Frontal cortex (tissue), 4 donors: ENCODE data around the gene TP53BP2. TPM values are rescaled to one million over a fixed set of nuclear protein-coding genes. Genes with fewer than 3 reads are reported as not detected.
"Not testable (repeated sequence)": the region's sequence is repeated elsewhere in the genome, so short reads cannot be mapped to it uniquely, and the experiment has no call there.

Experiments
- DNase-seq, 2 donors: peaks; one replicate each; pipeline ENCODE4 v3.0.0; 2012; ENCODE audit warnings: low spot score in 2 of 2
- FAIRE-seq: peaks from 2 replicates; lab custom pipeline; 2012; peaks lifted over from hg19 to GRCh38; lab: Jason Lieb, UNC
- total RNA-seq: library from RNA; depleted of rRNA; stranded (reverse); fragments of >200 nt; gene quantifications from one replicate; pipeline ENCODE4 v1.2.3, GENCODE V29; 2014
- donor health status: control.
- donor health status: control.
- donor health status: control.

The TP53BP2 gene, protein sequence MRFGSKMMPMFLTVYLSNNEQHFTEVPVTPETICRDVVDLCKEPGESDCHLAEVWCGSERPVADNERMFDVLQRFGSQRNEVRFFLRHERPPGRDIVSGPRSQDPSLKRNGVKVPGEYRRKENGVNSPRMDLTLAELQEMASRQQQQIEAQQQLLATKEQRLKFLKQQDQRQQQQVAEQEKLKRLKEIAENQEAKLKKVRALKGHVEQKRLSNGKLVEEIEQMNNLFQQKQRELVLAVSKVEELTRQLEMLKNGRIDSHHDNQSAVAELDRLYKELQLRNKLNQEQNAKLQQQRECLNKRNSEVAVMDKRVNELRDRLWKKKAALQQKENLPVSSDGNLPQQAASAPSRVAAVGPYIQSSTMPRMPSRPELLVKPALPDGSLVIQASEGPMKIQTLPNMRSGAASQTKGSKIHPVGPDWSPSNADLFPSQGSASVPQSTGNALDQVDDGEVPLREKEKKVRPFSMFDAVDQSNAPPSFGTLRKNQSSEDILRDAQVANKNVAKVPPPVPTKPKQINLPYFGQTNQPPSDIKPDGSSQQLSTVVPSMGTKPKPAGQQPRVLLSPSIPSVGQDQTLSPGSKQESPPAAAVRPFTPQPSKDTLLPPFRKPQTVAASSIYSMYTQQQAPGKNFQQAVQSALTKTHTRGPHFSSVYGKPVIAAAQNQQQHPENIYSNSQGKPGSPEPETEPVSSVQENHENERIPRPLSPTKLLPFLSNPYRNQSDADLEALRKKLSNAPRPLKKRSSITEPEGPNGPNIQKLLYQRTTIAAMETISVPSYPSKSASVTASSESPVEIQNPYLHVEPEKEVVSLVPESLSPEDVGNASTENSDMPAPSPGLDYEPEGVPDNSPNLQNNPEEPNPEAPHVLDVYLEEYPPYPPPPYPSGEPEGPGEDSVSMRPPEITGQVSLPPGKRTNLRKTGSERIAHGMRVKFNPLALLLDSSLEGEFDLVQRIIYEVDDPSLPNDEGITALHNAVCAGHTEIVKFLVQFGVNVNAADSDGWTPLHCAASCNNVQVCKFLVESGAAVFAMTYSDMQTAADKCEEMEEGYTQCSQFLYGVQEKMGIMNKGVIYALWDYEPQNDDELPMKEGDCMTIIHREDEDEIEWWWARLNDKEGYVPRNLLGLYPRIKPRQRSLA
- 29.8 TPM for total RNA-seq

DNA sequence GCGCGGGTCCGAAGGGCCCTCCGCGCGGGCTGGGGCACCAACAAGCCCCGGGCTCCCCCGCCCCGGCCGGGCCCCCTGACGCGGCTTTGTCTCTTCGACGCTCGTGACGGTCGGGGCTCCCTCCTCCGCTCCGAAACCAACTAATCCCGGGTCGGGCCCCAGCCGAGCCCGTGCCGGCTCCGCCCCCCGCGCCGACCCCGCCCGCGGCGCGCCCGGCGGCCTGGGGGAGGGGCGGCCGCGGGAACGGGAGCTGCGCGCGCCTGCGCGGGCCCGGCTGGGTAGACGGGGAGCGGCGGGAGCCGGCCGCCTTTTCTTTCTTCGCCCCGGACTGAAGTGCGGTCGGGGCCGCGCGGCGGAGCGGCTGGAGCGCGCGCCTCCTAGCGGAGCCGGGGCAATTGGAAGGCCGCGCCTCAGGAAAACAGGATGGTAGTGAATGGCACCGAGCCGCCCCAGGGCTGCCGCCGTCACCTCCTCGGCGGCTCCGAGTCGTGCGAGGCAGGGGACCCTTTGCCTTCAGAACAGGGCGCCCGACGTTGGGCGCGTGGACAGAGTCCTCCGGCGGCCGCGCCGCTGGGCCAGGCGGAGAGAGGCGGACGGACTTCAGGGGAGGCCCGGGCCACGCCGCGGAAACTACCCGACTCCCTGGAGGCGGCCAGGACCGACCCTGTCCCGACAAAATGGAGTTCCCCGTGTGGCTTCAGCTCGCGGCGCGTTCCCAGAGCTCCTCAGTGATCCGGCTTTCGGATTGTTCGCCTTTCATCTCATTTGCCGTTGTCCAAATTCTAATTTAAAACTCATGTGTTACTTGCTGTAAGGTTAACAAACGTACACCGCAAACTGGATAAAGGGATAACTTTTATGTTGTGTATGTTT, at the start of gene TP53BP2:
TSS of gene TP53BP2 (minus strand) at position 138 of the 873 bp plus-strand sequence. CDS start 267 bp downstream, outside the sequence.
- FAIRE-seq: no peak

DNA sequence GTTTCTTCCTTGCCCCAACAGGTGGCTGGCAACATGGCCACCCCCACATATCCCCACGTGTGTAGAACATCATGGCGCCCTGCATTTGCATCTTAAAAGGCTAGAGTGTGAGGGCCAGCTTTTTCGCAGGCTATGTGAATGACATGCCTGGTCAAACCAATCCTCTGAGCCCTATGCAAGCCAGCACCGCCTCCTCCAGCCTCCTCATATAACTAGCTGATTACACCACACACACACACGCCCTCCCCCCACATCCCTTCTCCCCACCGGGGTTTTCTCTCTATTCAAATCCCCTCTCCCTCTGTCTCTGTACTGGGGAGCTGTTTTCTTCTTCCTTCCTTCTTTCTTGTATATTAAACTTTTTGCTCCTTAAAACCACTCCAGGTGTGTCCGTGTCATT, 44.7 kb upstream of the TP53BP2 start:
- not testable (repeated sequence) for DNase-seq, FAIRE-seq

More for the DNA sequence above, at the start of gene TP53BP2:
- DNase-seq: peak; percentile 86 to 92

DNA sequence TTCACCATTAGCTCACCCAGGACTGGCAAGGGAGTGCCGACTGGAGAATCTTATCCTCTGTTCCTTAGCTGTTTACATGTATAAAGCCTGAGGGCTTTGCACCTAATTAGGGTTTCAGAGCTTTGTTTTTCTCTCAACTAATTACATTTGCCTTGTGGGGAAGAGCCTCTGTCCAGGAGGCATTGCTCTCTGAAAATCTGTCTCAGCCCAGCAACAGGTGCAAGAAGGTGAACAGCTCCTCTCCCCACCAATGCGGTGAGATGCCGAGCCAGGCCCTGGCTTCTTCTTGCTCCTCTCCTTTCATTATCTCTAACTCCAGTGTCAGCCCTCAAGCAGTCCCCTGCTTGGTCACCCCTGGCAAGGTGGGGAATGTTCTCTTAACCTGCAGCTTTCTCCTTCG, 43.6 kb upstream of the TP53BP2 start:
- not testable (repeated sequence) for FAIRE-seq, DNase-seq

DNA sequence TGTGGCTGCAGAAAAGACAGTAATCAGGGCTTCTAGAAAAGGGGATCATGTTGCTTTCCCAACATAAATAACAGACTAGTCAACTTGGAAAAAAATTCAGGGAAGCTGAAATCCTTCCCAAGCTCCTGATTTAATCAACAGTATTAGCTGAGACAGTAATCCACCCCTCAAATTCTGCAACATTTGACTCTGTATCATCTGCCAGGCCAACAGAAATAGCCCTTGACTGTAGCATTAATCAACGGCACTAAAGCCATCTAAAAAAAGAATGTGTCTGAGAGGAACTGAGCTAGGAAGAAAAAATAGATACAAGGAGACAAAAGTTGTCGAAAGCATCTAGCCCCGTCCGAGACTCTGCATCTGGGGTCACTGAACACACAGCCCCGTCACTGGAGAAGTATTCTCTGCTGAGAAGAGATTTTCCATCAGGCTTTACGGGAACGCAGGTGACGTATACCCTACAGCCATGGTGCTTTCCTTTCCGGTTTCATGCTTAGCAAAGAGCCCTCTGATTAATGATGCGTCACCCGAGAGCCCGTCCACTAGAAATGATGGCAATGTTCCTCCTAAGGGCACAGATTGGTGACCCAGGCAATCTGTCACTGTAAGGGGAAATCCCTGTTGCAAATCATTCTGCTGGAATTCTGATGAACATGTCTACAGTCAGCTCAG, 42.1 kb upstream of the TP53BP2 start:
- FAIRE-seq: no peak
- DNase-seq: no peak

DNA sequence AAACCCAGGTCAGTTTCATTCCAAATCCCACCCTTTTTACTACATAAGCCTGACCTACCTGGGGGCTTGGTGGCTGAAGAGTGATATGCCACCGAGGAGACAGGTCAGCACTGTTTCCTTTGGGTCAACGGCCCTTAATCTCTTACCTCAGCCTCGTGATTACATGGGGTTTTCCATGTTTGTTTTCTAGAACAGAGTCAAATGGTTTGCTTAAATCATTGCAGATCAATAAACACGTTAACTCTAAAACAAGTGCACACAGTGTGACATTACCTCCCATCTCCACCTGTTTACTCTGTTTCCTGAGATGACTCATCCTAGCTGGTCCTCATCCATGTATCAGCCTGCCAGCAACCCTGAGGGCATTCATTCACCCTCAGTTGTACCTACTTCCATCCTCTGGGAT, 40.8 kb upstream of the TP53BP2 start:
- FAIRE-seq: no peak

DNA sequence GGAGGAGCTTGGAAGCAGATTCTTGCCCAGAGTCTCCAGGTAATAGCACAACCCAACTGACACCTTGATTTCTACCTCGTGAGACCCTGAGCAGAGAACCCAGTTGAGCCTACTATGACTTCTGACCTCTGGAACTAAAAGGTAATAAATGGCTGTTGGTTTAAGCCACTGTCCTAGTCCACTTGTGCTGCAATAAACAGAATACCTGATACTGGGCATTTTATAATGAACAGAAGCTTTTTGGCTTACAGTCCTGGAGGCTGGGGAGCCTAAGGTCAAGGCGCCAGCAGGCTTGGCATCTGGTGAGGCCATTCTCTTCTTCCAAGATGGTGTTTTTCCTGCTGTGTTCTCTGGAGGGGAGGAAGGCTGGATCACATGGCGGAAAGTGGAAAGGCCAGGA, 39.9 kb upstream of the TP53BP2 start:
- FAIRE-seq (no peak), DNase-seq (no peak)

More for the DNA sequence above, 40.8 kb upstream of the TP53BP2 start:
- DNase-seq: no peak

DNA sequence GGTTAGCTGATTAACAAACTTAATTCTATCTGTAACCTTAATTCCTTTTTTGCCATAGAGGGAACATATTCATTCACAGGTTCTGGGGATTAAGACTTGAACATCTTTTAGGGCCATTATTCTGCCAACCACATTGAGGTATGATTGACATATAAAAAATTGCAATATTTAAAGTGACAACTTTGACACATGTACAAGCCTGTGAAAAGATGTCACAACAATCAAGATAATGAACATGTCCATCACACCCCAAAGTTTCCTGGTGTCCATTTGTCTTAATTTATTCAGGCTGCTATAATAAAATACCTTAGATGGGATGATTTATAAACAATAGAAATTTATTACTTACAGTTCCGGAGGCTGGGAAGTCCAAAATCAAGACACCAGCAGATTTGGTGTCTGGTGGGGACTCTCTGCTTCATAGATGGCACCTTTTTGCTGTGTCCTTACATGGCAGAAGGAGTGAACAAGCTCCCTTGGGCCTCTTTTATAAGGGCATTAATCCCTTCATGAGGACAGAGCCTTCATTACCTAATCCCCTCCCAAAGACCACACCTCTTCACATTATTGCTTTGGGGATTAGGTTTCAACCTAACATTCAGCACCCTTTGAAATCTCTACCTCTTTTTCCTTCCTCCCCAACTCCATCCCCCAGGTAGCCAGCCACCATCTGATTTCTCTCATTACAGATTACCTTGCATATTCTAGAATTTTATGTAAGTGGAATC, 33.0 kb upstream of the TP53BP2 start:
- DNase-seq (no peak), FAIRE-seq (no peak)

DNA sequence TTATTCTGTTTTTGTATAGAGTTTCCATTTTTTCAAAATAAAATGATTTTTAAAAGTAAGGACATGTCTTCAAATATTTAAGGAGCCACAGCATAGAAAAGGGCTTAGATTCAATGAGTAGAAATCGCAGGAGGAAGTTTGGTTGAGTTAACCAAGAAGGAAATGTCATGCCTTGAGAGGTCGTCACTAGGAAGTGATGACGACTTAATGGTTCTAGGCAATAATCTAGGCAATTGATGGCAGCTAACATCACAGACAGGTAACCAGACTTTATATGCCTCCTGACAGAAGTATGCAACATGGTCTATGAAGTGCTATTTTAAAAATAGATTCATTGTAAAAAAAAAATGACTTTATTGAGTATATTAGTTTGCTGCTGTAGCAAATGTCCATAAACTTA, 32.1 kb upstream of the TP53BP2 start:
- DNase-seq (no peak), FAIRE-seq (no peak)

DNA sequence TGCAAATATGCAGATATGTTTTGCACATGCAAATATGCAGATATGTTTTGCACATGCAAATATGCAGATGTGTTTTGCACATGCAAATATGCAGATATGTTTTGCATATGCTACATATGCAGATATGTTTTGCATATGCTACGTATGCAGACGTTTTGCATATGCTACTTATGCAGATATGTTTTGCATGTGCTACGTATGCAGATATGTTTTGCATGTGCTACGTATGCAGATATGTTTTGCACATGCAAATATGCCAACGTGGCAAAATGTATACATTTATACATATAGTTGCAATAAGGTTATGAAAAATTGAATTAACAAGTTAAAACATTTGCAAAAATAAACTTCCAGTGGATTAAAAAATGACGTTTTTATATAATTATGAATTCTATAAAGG, 30.8 kb upstream of the TP53BP2 start:
- DNase-seq (no peak), FAIRE-seq (no peak)

DNA sequence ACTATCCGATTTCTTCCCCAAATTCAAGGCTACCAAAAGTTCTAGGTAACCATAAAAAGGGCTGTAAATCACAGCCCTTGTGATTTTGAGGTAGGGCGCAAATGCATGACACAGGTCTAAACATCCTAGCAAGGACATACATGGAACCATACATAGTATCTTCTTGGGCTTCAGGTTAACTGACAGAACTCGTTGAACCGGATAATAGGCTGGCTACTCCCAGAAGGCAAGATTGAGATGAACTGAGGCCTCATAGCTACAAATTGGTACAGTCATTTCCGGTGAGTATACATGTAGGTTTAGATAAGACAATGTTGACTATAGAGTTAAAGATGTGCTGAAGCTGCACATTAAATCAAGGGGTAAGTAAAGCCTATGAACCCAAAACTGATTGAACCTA, 27.3 kb upstream of the TP53BP2 start:
- FAIRE-seq (no peak), DNase-seq (no peak)

DNA sequence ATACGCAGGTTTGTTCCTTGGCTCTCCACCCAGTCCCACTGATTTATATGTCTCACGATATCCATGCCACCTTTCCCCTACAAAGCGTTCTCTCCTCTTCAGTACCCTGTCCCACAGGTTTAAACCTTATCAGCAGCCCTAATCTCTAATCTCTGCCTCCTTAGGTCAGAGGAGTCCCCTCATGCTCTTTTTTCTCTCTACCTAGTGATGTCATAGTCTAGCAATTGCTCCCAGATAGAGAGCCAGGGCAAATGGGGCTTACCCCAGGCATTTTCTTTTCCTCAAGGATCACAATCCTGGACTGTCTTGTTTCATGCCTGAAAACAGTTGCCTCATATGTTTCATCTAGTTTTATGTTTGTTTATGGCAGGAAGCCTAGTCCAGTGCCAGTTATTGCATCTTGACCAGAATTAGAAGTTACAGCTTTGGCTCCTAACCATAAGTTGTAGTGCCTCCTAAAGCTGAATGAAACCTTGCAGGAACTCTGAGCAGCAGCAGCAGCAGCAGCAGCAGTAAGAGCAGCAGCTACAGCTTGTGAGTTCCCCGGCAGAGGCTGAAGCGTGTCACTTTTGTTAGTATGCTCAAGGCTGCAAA, 26.7 kb upstream of the TP53BP2 start:
- FAIRE-seq: no peak
- DNase-seq: no peak

DNA sequence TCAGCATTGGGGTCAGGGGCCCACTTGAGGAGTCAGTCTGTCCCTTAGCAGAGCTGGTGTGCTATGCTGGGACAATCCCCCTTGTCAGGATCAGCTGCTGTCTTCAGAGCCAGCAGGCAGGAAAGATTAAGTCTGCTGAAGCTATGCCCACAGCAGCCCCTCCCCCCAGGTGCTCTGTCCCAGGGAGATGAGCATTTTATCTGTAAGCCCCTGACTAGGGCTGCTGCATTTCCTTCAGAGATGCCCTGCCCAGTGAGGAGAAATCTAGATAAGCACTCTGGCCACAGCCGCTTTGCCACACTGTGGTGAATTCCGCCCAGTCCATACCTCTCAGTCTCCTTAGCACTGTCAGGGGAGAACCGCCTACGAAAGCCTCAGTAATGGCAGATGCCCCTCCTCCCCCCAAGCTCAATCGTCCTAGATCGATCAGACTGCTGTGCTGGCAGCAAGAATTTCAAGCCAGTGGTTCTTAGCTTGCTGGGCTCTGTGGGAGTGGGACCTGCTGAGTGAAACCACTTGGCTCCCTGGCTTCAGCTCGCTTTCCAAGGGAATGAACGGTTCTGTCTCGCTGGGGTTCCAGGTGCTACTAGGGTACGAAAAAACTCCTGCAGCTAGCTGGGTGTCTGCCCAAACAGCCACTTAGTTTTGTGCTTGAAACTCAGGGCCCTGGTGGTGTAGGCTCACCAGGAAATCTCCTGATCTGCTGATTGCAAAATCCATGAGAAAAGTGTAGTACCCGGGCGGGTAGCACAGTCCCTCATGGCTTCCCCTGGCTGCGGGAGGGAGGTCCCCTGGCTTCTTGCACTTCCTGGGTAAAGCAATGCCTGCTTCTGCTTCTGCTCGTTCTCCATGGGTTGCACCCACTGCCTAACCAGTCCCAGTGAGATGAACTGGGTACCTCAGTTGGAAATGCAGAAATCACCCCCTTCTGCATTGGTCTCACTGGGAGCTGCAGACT, 25.1 kb upstream of the TP53BP2 start:
- DNase-seq (no peak), FAIRE-seq (no peak)

DNA sequence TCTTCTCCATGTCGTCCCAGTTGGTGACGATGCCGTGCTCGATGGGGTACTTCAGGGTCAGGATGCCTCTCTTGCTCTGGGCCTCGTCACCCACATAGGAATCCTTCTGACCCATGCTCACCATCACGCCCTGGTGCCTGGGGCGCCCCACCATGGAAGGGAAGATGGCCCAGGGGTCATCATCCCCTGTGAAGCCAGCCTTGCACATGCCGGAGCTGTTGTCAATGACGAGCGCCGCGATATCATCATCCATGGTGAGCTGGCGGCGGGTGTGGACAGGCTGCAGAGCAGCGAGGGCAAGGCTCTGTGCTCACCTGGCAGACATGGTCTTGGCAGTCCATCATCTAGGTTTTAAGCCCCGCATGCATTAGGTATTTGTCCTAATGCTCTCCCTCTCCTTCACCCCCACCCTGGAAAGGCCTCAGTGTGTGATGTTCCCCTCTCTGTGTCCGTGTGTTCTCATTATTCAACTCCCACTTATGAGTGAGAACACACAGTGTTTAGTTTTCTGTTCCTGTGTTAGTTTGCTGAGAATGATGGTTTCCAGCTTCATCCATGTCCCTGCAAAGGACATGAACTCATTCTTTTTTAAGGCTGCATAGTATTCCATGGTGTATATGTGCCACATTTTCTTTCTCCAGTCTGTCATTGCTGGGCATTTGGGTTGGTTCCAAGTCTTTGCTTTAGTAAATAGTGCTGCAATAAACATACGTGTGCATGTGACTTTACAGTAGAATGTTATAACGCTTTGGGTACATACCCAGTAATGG, 19.0 kb upstream of the TP53BP2 start:
- FAIRE-seq, DNase-seq: not testable (repeated sequence)

DNA sequence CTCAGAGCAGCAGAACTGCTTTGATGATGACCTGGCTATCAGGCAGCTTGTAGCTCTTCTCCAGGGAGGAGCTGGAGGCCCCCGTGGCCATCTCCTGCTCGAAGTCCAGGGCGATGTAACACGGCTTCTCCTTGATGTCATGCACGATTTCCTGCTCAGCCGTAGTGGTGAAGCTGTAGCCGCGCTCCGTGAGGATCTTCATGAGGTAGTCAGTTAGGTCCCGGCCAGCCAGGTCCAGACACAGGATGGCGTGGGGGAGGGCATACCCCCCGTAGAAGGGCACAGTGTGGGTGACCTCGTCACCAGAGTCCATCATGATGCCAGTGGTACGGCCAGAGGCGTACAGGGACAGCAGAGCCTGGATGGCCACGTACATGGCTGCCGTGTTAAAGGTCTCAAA, 18.3 kb upstream of the TP53BP2 start:
- no peak for FAIRE-seq
- no peak for DNase-seq

DNA sequence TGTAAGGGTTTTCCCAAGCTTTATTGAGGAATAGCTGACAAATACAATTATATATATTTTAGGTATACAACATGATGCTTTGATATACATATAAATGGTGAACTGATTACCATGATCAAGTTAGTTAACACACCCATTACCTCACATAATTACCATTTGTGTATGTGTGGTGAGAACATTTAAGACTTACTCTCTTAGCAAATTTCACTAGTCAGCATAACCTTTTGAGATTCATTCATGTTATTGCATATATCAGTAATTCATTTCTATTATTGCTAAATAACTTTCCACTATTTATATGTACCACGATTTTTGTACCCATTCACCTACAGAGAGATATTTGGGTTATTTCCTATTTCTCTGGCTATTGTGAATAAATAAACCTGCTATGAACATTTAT, 16.2 kb upstream of the TP53BP2 start:
- no peak for DNase-seq
- FAIRE-seq: no peak

DNA sequence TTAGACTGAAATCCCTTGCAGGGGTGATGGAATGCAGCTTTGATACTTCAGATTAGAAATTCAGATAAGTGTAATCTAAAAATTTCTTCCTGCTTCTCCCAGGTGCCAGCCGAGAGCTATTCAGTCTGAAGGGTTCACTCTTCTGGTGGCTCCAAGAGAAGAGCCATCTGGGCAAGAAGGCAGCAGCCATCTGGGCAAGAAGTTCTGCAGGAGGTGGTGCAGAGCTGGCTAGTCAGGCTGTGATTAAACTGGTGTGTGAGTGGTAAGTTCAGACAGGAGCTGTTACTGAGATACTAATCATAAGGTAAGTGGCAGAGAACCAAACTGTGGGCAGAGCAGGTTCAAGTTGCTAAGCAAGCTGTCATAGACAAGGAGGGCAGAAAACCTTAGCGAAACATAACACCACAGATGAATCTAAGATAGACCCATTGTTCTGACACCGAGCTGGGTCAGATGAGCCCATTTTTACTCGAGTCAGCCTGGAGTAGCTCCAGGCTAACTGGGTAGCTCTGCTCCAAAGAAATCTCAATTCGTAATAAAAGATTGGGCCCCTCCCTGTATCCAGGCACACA, 14.4 kb upstream of the TP53BP2 start:
- no peak for DNase-seq
- no peak for FAIRE-seq
